Activated T-cell treated with anti-CD3 and anti-CD28 coated beads, Interleukin-2, amount 50 U/mL, for 4 hours (primary cell): ENCODE results near the gene LTBR. TPM values are rescaled to one million over a fixed set of nuclear protein-coding genes. Genes with fewer than 3 reads are reported as not detected.
"Not testable (repeated sequence)": the region's sequence is repeated elsewhere in the genome, so short reads cannot be mapped to it uniquely, and the experiment has no call there.

ENCODE experiments used
- ATAC-seq, 2 donors: fragments of 200-7000 bp; cut with Tn5 transposase; one replicate each; pipeline ENCODE4 v1.10.0; 2021
- DNase-seq: peaks from one replicate; pipeline ENCODE4 v3.0.0-alpha.2; 2020
- H3K27me3 Mint-ChIP-seq: one replicate; pipeline ENCODE4 v1.8.0; 2021; ENCODE audit warnings: low read depth, mixed read lengths
- H3K36me3 Mint-ChIP-seq: one replicate; pipeline ENCODE4 v1.8.0; 2022; ENCODE audit warnings: mixed read lengths; ENCODE audit not compliant: insufficient read depth
- H3K4me1 Mint-ChIP-seq: one replicate; pipeline ENCODE4 v1.8.0; 2021; ENCODE audit warnings: low read depth, mixed read lengths
- H3K4me3 Mint-ChIP-seq: one replicate; pipeline ENCODE4 v1.8.0; 2021; ENCODE audit warnings: mild to moderate bottlenecking, moderate library complexity, mixed read lengths
- H3K9me3 Mint-ChIP-seq: one replicate; pipeline ENCODE4 v1.8.0; 2021; ENCODE audit warnings: mixed read lengths
- total RNA-seq, 3 donors: library from RNA; stranded (reverse); gene quantifications; one replicate each; pipeline ENCODE4 v1.2.1, GENCODE V29; 2021

LTBR gene
- total RNA-seq, 3 donors from 2014 or later: 1.0 to 2.8 (median 1.3) TPM

GRCh38 chr12:6427796-6428195 is 43.8 kb downstream of the LTBR start:
- ATAC-seq, H3K9me3 Mint-ChIP-seq, H3K36me3 Mint-ChIP-seq, DNase-seq, H3K27me3 Mint-ChIP-seq: not testable (repeated sequence)
- Mint-ChIP-seq H3K4me1 (peaks cover 71% of the 10 kb centered on the region), H3K4me3 (peak overlapping the region; percentile 80)

GRCh38 chr12:6428326-6428725 is 44.4 kb downstream of the LTBR start:
- ATAC-seq (no peak), DNase-seq (no peak)
- H3K9me3 Mint-ChIP-seq: no peaks in the 10 kb centered on the region
- H3K4me3 Mint-ChIP-seq: no peak overlapping the region
- no peaks in the 10 kb centered on the region for H3K36me3 Mint-ChIP-seq
- H3K27me3 Mint-ChIP-seq: no peaks in the 10 kb centered on the region
- peaks cover 72% of the 10 kb centered on the region for H3K4me1 Mint-ChIP-seq

- Mint-ChIP-seq H3K4me1 (peaks cover 71% of the 10 kb centered on the region), H3K9me3 (no peaks in the 10 kb centered on the region), H3K4me3 (peak overlapping the region; percentile 16), H3K27me3 (no peaks in the 10 kb centered on the region), H3K36me3 (no peaks in the 10 kb centered on the region)
- ATAC-seq: no peak
- DNase-seq: peak; percentile 58
Observed at GRCh38 chr12:6430124-6430989, 46.4 kb downstream of the LTBR start.

- no peaks in the 10 kb centered on the region for H3K27me3 Mint-ChIP-seq
- no peaks in the 10 kb centered on the region for H3K36me3 Mint-ChIP-seq
- peaks cover 47% of the 10 kb centered on the region for H3K4me1 Mint-ChIP-seq
- ATAC-seq: peak in 1 of 2 donors; percentile 19
- no peak for DNase-seq
- no peaks in the 10 kb centered on the region for H3K9me3 Mint-ChIP-seq
- H3K4me3 Mint-ChIP-seq: no peak overlapping the region
Observed at GRCh38 chr12:6432991-6433390, 49.0 kb downstream of the LTBR start.

- Mint-ChIP-seq H3K9me3 (no peaks in the 10 kb centered on the region), H3K4me1 (peaks cover 44% of the 10 kb centered on the region), H3K36me3 (no peaks in the 10 kb centered on the region), H3K27me3 (no peaks in the 10 kb centered on the region), H3K4me3 (peak overlapping the region; percentile 53)
- no peak for DNase-seq
- ATAC-seq: peak; percentile 81 to 82
Observed at GRCh38 chr12:6434205-6435140, 50.5 kb downstream of the LTBR start.

GRCh38 chr12:6435961-6436715 is 52.2 kb downstream of the LTBR start:
- H3K4me1 Mint-ChIP-seq: peaks cover 32% of the 10 kb centered on the region
- ATAC-seq (no peak), DNase-seq (no peak)
- no peaks in the 10 kb centered on the region for H3K36me3 Mint-ChIP-seq
- H3K9me3 Mint-ChIP-seq: no peaks in the 10 kb centered on the region
- no peaks in the 10 kb centered on the region for H3K27me3 Mint-ChIP-seq
- H3K4me3 Mint-ChIP-seq: no peak overlapping the region

GRCh38 chr12:6437586-6437985 is 53.6 kb downstream of the LTBR start:
- ATAC-seq: no peak
- no peaks in the 10 kb centered on the region for H3K9me3 Mint-ChIP-seq
- peaks cover 35% of the 10 kb centered on the region for H3K4me1 Mint-ChIP-seq
- H3K4me3 Mint-ChIP-seq: no peak overlapping the region
- DNase-seq: no peak
- no peaks in the 10 kb centered on the region for H3K27me3 Mint-ChIP-seq
- no peaks in the 10 kb centered on the region for H3K36me3 Mint-ChIP-seq

GRCh38 chr12:6438345-6438744 is 54.4 kb downstream of the LTBR start:
- Mint-ChIP-seq H3K27me3 (no peaks in the 10 kb centered on the region), H3K4me3 (no peak overlapping the region), H3K4me1 (peaks cover 36% of the 10 kb centered on the region), H3K36me3 (no peaks in the 10 kb centered on the region), H3K9me3 (no peaks in the 10 kb centered on the region)
- ATAC-seq (no peak), DNase-seq (no peak)

- H3K36me3 Mint-ChIP-seq: no peaks in the 10 kb centered on the region
- H3K9me3 Mint-ChIP-seq: no peaks in the 10 kb centered on the region
- no peak overlapping the region for H3K4me3 Mint-ChIP-seq
- ATAC-seq (no peak), DNase-seq (no peak)
- H3K4me1 Mint-ChIP-seq: peaks cover 43% of the 10 kb centered on the region
- no peaks in the 10 kb centered on the region for H3K27me3 Mint-ChIP-seq
Observed at GRCh38 chr12:6440391-6440790, 56.4 kb downstream of the LTBR start.

Other genes with a start within 250 kb of the LTBR start
- 1 to 10 TPM; 1.6 to 3.2 (median 3.0) TPM for gene CD9, start 183.8 kb upstream of the LTBR start, total RNA-seq
- not detected for gene PLEKHG6, start 73.5 kb upstream of the LTBR start, total RNA-seq
- gene TNFRSF1A, start 42.1 kb upstream of the LTBR start, total RNA-seq: 10 to 100 TPM; 28.0 to 34.5 (median 33.0) TPM
- under 1 TPM; 0.05 to 0.84 (median 0.15) TPM for gene SCNN1A, start 8.6 kb upstream of the LTBR start, total RNA-seq
- gene CD27, start 60.8 kb downstream of the LTBR start, total RNA-seq: 100 to 1,000 TPM in 1 of 3 donors, 10 to 100 TPM in 2; 52.3 to 100 (median 89.8) TPM
- 10 to 100 TPM; 24.4 to 36.6 (median 30.0) TPM for gene TAPBPL, start 67.9 kb downstream of the LTBR start, total RNA-seq
- 10 to 100 TPM; 17.1 to 22.9 (median 21.6) TPM for gene VAMP1, start 86.5 kb downstream of the LTBR start, total RNA-seq
- 100 to 1,000 TPM; 249 to 262 (median 256) TPM for gene MRPL51, start 109.1 kb downstream of the LTBR start, total RNA-seq
- 10 to 100 TPM; 29.8 to 36.1 (median 32.9) TPM for gene NCAPD2, start 109.9 kb downstream of the LTBR start, total RNA-seq
- gene GAPDH, start 150.4 kb downstream of the LTBR start, total RNA-seq: 1,000 to 10,000 TPM; 4,635 to 5,387 (median 5,019) TPM
- 10 to 100 TPM in 1 of 3 donors, 1 to 10 TPM in 2; 8.5 to 10.2 (median 9.8) TPM for gene IFFO1, start 171.9 kb downstream of the LTBR start, total RNA-seq
- 100 to 1,000 TPM; 267 to 300 (median 270) TPM for gene NOP2, start 184.1 kb downstream of the LTBR start, total RNA-seq
- 100 to 1,000 TPM; 311 to 336 (median 332) TPM for gene CHD4, start 223.2 kb downstream of the LTBR start, total RNA-seq